Mammary epithelial cell (primary cell): ENCODE data around the gene PAWR.

Experiments
- CTCF ChIP-seq, 2 donors: IDR thresholded peaks in 1 of 2; conservative IDR thresholded peaks in 1 of 2; 2 replicates each; pipeline ENCODE4 v1.5.1; 2011 to 2012; ENCODE audit warnings: inconsistent platforms in 2 of 2, low read length in 2 of 2, mild to moderate bottlenecking in 2 of 2, control low read depth in 1 of 2, low read depth in 1 of 2; ENCODE audit not compliant: insufficient read depth in 1 of 2; ENCODE audit errors: extremely low read depth in 1 of 2
- EZH2 ChIP-seq: IDR thresholded peaks from 2 replicates; pipeline ENCODE4 v1.6.1; 2012; ENCODE audit warnings: low read length, inconsistent platforms, borderline replicate concordance

GRCh38 chr12:79685068-79685467 is 5.7 kb downstream of the PAWR start:
- TF ChIP-seq CTCF (conservative IDR thresholded peaks at IDR 0.05 in 1 of 2, IDR thresholded peaks at IDR 0.05 in 1 of 2; ENCODE audit: extremely low read depth in 1 of 2, insufficient read depth in 1 of 2, low read depth in 1 of 2, low read length in 2 of 2) (no peak), EZH2 (no peak)
